Stimulated activated CD4-positive, alpha-beta T cell treated with anti-CD3 and anti-CD28 coated beads, TNF-alpha, amount 100 ng/mL, for 24 hours (primary cell): Measurements from ENCODE around the gene IGF2.
A peak's percentile ranks its signal among the peaks of the same experiment; 100 is the strongest.
"Not testable (repeated sequence)": the region's sequence is repeated elsewhere in the genome, so short reads cannot be mapped to it uniquely, and the experiment has no call there.

ENCODE experiments used
- DNase-seq, 3 experiments: peaks; one replicate each; pipeline ENCODE4 v3.0.0-alpha.2; 2020; ENCODE audit warnings: low read depth in 3 of 3

Gene IGF2

GRCh38 chr11:2139123-2139521, at the start of gene IGF2:
Gene IGF2, minus strand, starts transcription at chr11:2139389. Its CDS starts 3,866 bp downstream, at chr11:2135523.
- DNase-seq = no peak

- DNase-seq = no peak
These were observed 49.6 kb upstream of the IGF2 start for GRCh38 chr11:2188745-2189144.

GRCh38 chr11:2187280-2187707, 48.1 kb upstream of the IGF2 start:
- DNase-seq = no peak

- DNase-seq = peak in 1 of 3 experiments; percentile 48
These were observed 47.6 kb upstream of the IGF2 start for GRCh38 chr11:2186669-2187279.

GRCh38 chr11:2185324-2186085, 46.3 kb upstream of the IGF2 start:
- DNase-seq = no peak

- no peak for DNase-seq
These were observed 43.7 kb upstream of the IGF2 start for GRCh38 chr11:2182692-2183474.

GRCh38 chr11:2182075-2182474, 42.9 kb upstream of the IGF2 start:
- no peak for DNase-seq

- DNase-seq = no peak
These were observed 41.7 kb upstream of the IGF2 start for GRCh38 chr11:2180789-2181370.

- no peak for DNase-seq
These were observed 41.2 kb upstream of the IGF2 start for GRCh38 chr11:2180347-2180746.

GRCh38 chr11:2179516-2179915, 40.3 kb upstream of the IGF2 start:
- DNase-seq = no peak

GRCh38 chr11:2178906-2179494, 39.8 kb upstream of the IGF2 start:
- no peak for DNase-seq

GRCh38 chr11:2178055-2178773, 39.0 kb upstream of the IGF2 start:
- DNase-seq = not testable (repeated sequence)

- DNase-seq = no peak
These were observed 37.9 kb upstream of the IGF2 start for GRCh38 chr11:2177076-2177475.

GRCh38 chr11:2176389-2176900, 37.3 kb upstream of the IGF2 start:
- DNase-seq = no peak

GRCh38 chr11:2175659-2176058, 36.5 kb upstream of the IGF2 start:
- no peak for DNase-seq

GRCh38 chr11:2174361-2174760, 35.2 kb upstream of the IGF2 start:
- no peak for DNase-seq

GRCh38 chr11:2173761-2174160, 34.6 kb upstream of the IGF2 start:
- no peak for DNase-seq

- DNase-seq = peak in 1 of 3 experiments; percentile 12
These were observed 34.0 kb upstream of the IGF2 start for GRCh38 chr11:2173150-2173693.

GRCh38 chr11:2172676-2173075, 33.5 kb upstream of the IGF2 start:
- DNase-seq = no peak

GRCh38 chr11:2171591-2172003, 32.4 kb upstream of the IGF2 start, which contains the start of gene TH:
Gene TH, minus strand, starts transcription at chr11:2171815. Its CDS starts 29 bp downstream, at chr11:2171786.
- no peak for DNase-seq
